Tibial artery (tissue), 4 donors: ENCODE data around the gene ELOA.

Experiments used
- DNase-seq, 2 donors: peaks; one replicate each; pipeline ENCODE4 v3.0.0-alpha.2; 2019
- H3K27ac ChIP-seq, 2 donors: fragments of 200-600 bp; sonication (generic) in 1 of 2; 1 replicate in 1 of 2; 2 replicates in 1 of 2; pipeline ENCODE4 v1.5.1; 2018 to 2019; ENCODE audit warnings: mild to moderate bottlenecking in 1 of 2
- H3K27me3 ChIP-seq, 2 donors: fragments of 200-600 bp; sonication (generic) in 1 of 2; one replicate each; pipeline versions ENCODE4 v1.5.1 to v1.6.0; 2016 to 2019
- H3K36me3 ChIP-seq, 3 donors: fragments of 200-600 bp; sonication (generic) in 2 of 3; one replicate each; pipeline ENCODE4 v1.5.1; 2016 to 2019; ENCODE audit warnings: mild to moderate bottlenecking in 2 of 3
- H3K4me1 ChIP-seq, 4 donors: fragments of 200-600 bp; sonication (generic) in 2 of 4; 1 replicate in 3 of 4; 2 replicates in 1 of 4; pipeline ENCODE4 v1.5.1; 2016 to 2019
- H3K4me3 ChIP-seq, 2 donors: fragments of 200-600 bp; sonication (generic) in 1 of 2; 1 replicate in 1 of 2; 2 replicates in 1 of 2; pipeline ENCODE4 v1.5.1; 2018 to 2019; ENCODE audit warnings: mild to moderate bottlenecking in 2 of 2
- H3K9me3 ChIP-seq, 3 donors: fragments of 200-600 bp; sonication (generic) in 1 of 3; one replicate each; pipeline ENCODE4 v1.5.1; 2016 to 2019
- intact Hi-C: fragments of 100-400 bp; cut with DNase I; formaldehyde crosslinking; loops from one replicate; pipeline ENCODE4 v1.15.0; 2023; ENCODE audit warnings: low total_unique reads
- TF ChIP-seq, protein P1 (sequence below), 2 experiments: fragments of 200-600 bp in 1 of 2; fragments of 450-650 bp in 1 of 2; IDR thresholded peaks; one replicate each; pipeline ENCODE4 v1.5.1; 2017 to 2019; ENCODE audit warnings: antibody characterized with exemption in 2 of 2, mild to moderate bottlenecking in 1 of 2, moderate library complexity in 1 of 2

ELOA gene

DNA sequence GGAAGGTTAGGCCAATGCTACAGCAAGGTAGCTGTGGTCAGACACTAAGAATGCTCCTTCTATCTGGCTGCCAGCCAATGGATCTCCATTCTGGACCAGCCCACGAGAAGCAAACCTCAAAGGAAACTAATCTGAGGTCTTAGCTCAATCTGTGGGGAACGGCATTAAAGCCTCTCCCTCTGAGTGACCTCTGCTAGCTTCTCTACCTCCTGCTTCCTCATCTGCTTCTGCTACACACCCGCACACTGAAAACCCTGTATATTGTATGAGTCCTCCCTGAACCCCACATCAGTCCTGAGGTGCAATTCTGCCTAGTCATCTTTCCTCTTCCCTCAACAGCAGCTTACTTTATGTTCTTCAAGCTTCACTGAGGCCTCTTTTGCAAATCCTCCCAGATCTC is 64.2 kb downstream of the ELOA start:
- Histone ChIP-seq H3K27me3 (no peaks in the 10 kb centered on the region), H3K4me1 (no peaks in the 10 kb centered on the region), H3K27ac (no peak overlapping the region), H3K9me3 (no peaks in the 10 kb centered on the region), H3K4me3 (no peak overlapping the region), H3K36me3 (peaks cover 16 to 83% (median 30%) of the 10 kb centered on the region in 3 donors)
- intact Hi-C loops: no loop called here
- no peak for DNase-seq
- TF ChIP-seq, protein P1, sequence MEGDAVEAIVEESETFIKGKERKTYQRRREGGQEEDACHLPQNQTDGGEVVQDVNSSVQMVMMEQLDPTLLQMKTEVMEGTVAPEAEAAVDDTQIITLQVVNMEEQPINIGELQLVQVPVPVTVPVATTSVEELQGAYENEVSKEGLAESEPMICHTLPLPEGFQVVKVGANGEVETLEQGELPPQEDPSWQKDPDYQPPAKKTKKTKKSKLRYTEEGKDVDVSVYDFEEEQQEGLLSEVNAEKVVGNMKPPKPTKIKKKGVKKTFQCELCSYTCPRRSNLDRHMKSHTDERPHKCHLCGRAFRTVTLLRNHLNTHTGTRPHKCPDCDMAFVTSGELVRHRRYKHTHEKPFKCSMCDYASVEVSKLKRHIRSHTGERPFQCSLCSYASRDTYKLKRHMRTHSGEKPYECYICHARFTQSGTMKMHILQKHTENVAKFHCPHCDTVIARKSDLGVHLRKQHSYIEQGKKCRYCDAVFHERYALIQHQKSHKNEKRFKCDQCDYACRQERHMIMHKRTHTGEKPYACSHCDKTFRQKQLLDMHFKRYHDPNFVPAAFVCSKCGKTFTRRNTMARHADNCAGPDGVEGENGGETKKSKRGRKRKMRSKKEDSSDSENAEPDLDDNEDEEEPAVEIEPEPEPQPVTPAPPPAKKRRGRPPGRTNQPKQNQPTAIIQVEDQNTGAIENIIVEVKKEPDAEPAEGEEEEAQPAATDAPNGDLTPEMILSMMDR (IDR thresholded peaks at IDR 0.05): no peak

DNA sequence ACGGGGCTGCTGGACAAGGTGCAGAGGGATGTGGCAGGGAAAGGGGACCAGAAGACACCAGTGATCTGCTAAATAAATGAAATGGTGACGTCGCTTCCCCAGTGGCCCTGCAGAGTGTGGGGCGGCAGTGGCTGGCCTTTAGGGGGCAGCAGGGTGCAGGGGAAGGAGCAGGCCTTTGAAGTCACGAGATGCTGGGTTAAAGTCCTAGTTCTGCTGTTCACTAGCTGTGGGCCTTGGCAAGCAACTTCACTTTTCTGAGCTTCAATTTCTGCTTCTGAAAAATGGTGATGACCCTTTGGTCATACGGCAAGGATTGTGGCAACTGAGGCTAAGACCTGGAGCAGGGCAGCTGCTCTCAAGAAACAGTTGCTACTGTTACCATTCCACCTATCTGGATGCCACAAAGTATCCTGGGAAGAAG is 66.5 kb downstream of the ELOA start:
- TF ChIP-seq, protein P1 (IDR thresholded peaks at IDR 0.05): peak; percentile 40 to 50
- H3K9me3 ChIP-seq: no peaks in the 10 kb centered on the region
- no peak overlapping the region for H3K27ac ChIP-seq
- H3K4me3 ChIP-seq: no peak overlapping the region
- H3K4me1 ChIP-seq: no peaks in the 10 kb centered on the region
- DNase-seq: peak; percentile 62 to 82
- H3K27me3 ChIP-seq: no peaks in the 10 kb centered on the region
- intact Hi-C loops: loop anchor here (10.0 kb wide), 1 partner anchor 105 kb away; the partner anchor contains the start of gene CNR2
- peaks cover 29 to 84% (median 53%) of the 10 kb centered on the region in 3 donors for H3K36me3 ChIP-seq

DNA sequence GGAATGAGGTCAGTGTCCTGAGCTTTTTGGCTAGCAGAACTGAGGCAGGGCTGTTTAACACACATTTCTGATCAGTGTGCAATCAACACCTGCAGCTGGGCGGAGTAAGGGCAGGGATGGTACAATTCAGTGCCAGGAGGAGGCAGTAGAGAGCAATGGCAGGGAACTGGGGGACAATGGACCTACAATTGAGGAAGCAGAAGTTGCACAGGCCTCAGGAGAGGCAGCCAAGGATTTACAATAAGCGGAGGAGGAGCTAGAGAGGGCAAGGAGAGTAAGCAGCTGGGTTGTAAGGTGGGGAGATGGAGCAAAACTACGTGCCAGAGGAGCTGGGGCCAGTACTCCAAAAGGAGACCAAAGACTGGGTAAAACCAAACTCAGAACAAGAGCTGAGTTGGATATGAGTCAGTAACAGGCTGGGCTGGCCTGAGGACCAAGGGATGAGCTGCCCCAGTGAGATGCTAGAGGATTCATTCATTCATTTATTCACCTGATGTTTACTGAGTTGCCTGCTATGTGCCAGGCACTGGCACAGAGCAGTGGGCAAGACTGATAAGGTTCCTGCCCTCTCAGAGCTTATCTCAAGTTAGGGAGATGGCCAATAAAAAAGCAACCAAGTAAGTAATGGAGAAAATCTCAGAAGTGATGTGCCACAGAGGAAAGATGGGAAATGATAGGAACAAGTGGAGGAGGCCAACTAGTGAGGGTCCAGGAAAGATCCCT is 67.7 kb downstream of the ELOA start:
- intact Hi-C loops: loop anchor here (10.0 kb wide), 1 partner anchor 104 kb away; the partner anchor contains the start of gene CNR2
- no peak overlapping the region for H3K4me3 ChIP-seq
- no peak for DNase-seq
- no peaks in the 10 kb centered on the region for H3K27me3 ChIP-seq
- no peaks in the 10 kb centered on the region for H3K4me1 ChIP-seq
- H3K27ac ChIP-seq: no peak overlapping the region
- H3K36me3 ChIP-seq: peaks cover 29 to 85% (median 65%) of the 10 kb centered on the region in 3 donors
- TF ChIP-seq, protein P1 (IDR thresholded peaks at IDR 0.05): peak; percentile 39 to 51
- H3K9me3 ChIP-seq: no peaks in the 10 kb centered on the region
